H1 (cell line): ENCODE measurements around the gene PLPP7.

ENCODE experiments used
- CBX5 ChIP-seq: fragments of 300-800, 300-1000 bp; sonication (generic); IDR thresholded peaks from 2 replicates; pipeline ENCODE4 v1.7.1; 2016; ENCODE audit warnings: antibody characterized with exemption, low read length, low read depth
- EP300 ChIP-seq, 2 experiments: IDR thresholded peaks; 1 replicate in 1 of 2; 2 replicates in 1 of 2; pipeline ENCODE4 v1.6.1; 2011 to 2012; ENCODE audit warnings: low read depth in 2 of 2, low read length in 2 of 2, mild to moderate bottlenecking in 2 of 2, borderline replicate concordance in 1 of 2, inconsistent platforms in 1 of 2, moderate library complexity in 1 of 2
- EZH2 ChIP-seq: fragments of 200-600 bp; sonication (generic); IDR thresholded peaks from 2 replicates; pipeline ENCODE4 v1.7.1; 2012; ENCODE audit warnings: low read depth, mild to moderate bottlenecking, moderate library complexity, low read length, inconsistent platforms; ENCODE audit not compliant: severe bottlenecking
- MAFK ChIP-seq: IDR thresholded peaks from 2 replicates; pipeline ENCODE4 v1.6.1; 2012; ENCODE audit warnings: low read depth, mild to moderate bottlenecking, improper control_type of control experiment, low read length
- POLR2A ChIP-seq, 2 experiments: IDR thresholded peaks; 1 replicate in 1 of 2; 2 replicates in 1 of 2; pipeline ENCODE4 v1.6.1; 2011; ENCODE audit warnings: low read depth in 2 of 2, low read length in 2 of 2, mild to moderate bottlenecking in 2 of 2; ENCODE audit errors: control extremely low read depth in 1 of 2
- SUZ12 ChIP-seq: fragments of 200-600 bp; sonication (generic); IDR thresholded peaks from 2 replicates; pipeline ENCODE4 v1.6.1; 2012; ENCODE audit warnings: mild to moderate bottlenecking, inconsistent platforms, low read length, moderate library complexity, mixed read lengths
- TF ChIP-seq, protein P1 (sequence below), 3 experiments: IDR thresholded peaks; 1 replicate in 2 of 3; 2 replicates in 1 of 3; pipeline versions ENCODE4 v1.5.1 to v1.6.1; 2011; ENCODE audit warnings: low read length in 3 of 3, mild to moderate bottlenecking in 3 of 3, inconsistent platforms in 2 of 3, low read depth in 1 of 3, moderate library complexity in 1 of 3; ENCODE audit not compliant: insufficient read depth in 1 of 3; ENCODE audit errors: control extremely low read depth in 1 of 3
- TF ChIP-seq, protein P2 (sequence below): IDR thresholded peaks from 2 replicates; pipeline ENCODE4 v1.6.1; 2011; ENCODE audit warnings: low read depth, mild to moderate bottlenecking, low read length; ENCODE audit not compliant: insufficient read depth

DNA sequence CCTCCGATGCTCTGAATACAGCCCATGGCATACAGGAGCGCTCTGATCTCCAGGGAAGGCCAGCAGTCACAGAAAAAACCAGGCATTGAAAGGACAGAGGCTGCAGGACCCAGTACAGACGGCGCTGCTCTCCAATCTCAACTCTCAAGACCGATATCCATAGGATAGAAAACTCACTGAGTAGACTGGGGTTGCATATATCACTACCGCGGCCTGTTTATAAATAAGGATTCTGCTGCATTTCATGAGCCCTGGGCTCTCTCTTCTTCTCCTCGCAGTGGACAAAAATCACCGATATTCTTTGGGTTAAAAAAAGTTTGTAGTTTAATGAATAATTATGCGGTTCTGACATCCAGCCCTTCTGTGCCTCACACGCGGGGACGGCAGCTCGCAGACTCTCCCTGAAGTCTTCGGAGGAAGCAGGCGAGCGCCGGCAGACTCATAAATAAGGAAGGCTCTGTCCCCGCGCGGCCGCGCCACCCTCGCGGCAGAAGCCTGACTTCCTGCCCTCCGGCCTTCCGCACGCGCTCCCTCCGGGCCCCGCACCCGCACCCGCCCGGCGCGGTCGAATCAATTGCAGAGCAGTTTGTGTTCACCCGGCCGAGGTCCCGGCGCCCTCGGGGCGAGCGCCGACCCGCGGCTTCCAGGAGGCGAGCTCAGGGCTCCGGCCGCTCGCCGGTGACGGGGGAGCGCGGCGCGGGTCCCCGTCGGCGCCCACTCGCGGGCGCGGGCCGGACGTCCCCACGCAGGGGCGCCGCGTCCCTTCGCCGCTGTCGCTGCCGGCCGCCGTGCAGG, 13.2 kb upstream of the PLPP7 start, which contains the start of gene FAM78A:
- TF ChIP-seq SUZ12 (peak; percentile 65), POLR2A (IDR thresholded peaks at IDR 0.05; ENCODE audit: control extremely low read depth in 1 of 2, low read depth in 2 of 2, low read length in 2 of 2) (no peak), EZH2 (peak; percentile 58), MAFK (no peak), EP300 (IDR thresholded peaks at IDR 0.05; ENCODE audit: borderline replicate concordance in 1 of 2, low read depth in 2 of 2, low read length in 2 of 2) (no peak), CBX5 (no peak)
- TF ChIP-seq, protein P1, sequence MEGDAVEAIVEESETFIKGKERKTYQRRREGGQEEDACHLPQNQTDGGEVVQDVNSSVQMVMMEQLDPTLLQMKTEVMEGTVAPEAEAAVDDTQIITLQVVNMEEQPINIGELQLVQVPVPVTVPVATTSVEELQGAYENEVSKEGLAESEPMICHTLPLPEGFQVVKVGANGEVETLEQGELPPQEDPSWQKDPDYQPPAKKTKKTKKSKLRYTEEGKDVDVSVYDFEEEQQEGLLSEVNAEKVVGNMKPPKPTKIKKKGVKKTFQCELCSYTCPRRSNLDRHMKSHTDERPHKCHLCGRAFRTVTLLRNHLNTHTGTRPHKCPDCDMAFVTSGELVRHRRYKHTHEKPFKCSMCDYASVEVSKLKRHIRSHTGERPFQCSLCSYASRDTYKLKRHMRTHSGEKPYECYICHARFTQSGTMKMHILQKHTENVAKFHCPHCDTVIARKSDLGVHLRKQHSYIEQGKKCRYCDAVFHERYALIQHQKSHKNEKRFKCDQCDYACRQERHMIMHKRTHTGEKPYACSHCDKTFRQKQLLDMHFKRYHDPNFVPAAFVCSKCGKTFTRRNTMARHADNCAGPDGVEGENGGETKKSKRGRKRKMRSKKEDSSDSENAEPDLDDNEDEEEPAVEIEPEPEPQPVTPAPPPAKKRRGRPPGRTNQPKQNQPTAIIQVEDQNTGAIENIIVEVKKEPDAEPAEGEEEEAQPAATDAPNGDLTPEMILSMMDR (IDR thresholded peaks at IDR 0.05; ENCODE audit: control extremely low read depth in 1 of 3, insufficient read depth in 1 of 3, low read depth in 1 of 3, low read length in 3 of 3) = no peak
- TF ChIP-seq, protein P2, sequence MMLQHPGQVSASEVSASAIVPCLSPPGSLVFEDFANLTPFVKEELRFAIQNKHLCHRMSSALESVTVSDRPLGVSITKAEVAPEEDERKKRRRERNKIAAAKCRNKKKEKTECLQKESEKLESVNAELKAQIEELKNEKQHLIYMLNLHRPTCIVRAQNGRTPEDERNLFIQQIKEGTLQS = no peak
